A172 (cell line): Measurements from ENCODE around the gene DOCK3. TPM values are rescaled to one million over a fixed set of nuclear protein-coding genes. Genes with fewer than 3 reads are reported as not detected.
"Not testable (repeated sequence)": the region's sequence is repeated elsewhere in the genome, so short reads cannot be mapped to it uniquely, and the experiment has no call there.

Source experiments
- DNase-seq: peaks from one replicate; pipeline ENCODE4 v3.0.0-alpha.2; 2015; ENCODE audit warnings: low spot score
- total RNA-seq: library from RNA; depleted of rRNA; stranded (reverse); fragments of >200 nt; shearing (Covaris generic); gene quantifications from 2 replicates; pipeline ENCODE4 v1.2.3, GENCODE V29; 2014

DOCK3 gene
- total RNA-seq, 1 experiment from 2014 or later = 1.4 TPM

DNA sequence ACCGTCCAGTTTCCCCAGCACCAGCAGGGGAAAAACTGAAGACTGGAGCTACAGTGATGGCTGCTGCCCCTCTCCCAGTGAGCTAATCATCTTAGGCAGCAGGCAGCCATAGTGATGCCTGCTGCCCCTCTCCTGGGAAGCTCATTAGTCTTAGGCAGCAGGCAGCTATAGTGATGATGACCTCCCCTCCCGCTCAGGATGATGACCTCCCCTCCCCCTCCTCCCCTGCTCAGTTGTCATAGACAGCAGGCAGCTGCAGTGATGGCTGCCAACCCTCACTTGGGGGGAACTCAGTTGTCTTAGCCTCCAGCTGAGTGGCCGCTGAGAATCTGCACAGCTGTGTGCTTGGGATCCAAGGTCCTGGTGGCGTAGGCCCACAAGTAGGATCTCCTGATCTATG is 629.5 kb downstream of the DOCK3 start:
- no peak for DNase-seq

DNA sequence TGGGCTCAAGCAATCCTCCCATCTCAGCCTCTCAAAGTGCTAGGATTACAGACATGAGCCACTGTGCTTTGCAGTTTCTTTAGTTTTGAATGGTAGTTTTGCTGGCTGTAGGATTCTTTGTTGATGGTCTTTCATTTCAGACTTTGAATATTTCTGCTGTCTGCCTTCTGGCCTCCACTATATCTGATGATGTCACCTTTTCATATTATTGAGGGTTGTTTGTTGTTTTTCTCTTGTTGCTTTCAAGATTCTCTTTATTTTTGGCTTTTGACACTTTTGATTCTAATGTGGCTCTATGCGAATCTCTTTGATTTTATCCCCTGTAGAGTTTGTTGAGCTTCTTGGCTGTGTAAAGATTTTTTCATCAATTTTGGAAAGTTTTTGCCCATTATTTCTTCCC is 631.4 kb downstream of the DOCK3 start:
- no peak for DNase-seq

DNA sequence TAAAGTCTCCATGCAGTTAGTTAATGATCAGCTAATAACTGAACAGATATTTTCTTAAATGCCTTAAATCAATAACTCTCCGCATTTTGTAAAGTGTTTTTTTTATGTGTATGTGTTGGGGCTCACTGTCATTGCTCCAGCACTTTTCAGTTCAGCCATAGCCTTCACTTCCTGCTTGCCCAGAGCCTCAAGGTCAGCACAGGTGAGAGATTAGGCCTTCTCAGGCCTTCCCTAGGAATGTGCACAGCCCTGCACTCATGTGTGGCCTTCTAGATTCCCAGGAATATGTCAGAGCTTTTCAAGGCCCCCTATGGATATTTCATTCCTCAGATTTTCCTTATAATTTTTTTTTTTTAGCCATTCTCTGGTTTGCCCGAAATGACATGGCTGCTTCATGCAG is 632.7 kb downstream of the DOCK3 start:
- DNase-seq = no peak

DNA sequence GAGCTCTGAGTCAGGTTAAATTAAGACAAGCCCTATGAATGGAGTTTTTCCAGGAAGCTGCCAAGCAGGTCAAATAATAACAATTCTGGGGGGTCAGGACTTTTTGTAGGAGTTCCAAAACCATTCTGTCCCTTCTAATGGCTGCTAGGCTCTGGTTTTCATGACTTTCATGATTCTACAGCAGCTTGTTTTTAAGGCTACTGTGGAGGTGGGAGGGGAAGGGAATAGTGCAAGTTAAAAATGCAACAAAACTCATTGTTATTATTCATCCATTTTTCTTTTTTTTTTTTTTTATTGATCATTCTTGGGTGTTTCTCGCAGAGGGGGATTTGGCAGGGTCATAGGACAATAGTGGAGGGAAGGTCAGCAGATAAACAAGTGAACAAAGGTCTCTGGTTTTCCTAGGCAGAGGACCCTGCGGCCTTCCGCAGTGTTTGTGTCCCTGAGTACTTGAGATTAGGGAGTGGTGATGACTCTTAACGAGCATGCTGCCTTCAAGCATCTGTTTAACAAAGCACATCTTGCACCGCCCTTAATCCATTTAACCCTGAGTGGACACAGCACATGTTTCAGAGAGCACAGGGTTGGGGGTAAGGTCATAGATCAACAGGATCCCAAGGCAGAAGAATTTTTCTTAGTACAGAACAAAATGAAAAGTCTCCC is 633.3 kb downstream of the DOCK3 start:
- DNase-seq = not testable (repeated sequence)

DNA sequence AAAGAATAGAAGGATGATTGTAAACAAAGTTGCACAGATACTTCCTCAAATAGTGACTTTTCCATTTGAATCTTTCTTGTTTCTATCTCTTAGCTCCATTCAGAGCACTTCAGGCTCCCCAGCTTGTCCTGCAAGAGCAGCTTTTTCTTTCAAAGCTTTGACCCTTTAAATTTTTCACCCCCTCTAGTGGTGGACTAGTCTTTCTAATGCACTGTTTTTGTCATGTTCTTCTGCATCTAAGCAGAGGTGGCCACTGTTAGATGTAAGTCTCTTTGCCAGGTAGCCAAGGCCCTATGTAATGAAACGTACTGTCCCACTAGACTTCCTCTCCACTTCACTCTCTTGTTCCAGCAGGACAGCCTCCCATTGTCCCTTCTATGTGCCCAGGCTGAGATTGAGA is 636.3 kb downstream of the DOCK3 start:
- DNase-seq = peak; percentile 8

DNA sequence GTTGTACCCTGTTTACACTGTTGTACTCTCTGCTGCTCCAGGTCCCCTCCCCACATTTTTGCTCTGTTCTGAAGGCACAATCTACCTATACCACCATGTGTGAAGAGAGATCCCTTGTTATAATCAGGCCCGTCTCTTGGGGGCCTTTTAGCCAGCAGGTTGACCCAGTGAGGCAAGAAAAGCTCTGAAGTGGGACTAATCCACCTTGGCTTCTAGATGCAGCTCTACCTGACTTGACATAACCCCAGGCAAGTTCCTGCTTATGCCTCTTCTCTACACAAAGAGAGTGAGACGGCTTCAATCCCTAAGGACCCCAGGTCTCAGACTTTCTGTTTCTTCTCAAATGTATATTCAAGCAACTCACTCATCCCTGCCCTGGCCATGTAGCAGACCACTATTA is 653.5 kb downstream of the DOCK3 start:
- DNase-seq = no peak

DNA sequence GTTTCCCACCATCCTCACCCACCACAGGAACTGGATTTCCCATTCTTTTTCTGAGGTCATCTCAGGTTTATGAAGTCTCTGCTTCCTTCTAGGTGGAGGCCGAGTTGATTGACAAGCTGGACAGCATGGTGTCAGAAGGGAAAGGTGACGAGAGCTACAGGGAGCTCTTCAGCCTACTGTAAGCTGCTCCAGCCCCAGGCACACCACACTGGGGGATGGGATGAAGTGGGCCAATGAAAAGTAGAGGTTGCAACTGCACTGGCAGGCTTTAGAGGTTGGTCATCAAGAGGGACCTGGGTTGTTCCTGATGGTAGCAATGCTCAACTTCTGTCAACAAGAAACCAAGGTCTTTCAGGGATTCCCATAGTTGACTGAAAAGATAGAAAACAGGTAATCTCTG is 655.3 kb downstream of the DOCK3 start:
- DNase-seq = no peak

DNA sequence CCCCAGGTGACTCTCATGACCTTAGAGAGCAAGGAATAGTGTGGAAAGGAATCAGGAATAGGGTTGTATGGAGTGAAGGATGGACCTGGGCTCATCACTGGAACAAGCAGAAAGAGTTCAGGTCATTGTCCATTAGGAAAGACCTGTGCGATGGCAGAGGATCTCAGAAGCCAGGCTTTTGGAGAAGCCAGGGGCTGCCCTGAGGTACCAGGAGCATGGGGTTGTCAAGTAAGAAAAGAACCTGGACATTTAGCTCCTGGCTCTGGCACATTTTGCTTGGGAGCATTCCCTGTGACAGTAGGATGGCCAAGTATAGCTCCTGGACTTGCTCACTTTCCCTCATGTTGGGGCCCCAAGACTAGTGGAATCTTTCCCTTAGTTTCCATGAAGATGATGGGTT is 657.4 kb downstream of the DOCK3 start:
- DNase-seq = no peak

DNA sequence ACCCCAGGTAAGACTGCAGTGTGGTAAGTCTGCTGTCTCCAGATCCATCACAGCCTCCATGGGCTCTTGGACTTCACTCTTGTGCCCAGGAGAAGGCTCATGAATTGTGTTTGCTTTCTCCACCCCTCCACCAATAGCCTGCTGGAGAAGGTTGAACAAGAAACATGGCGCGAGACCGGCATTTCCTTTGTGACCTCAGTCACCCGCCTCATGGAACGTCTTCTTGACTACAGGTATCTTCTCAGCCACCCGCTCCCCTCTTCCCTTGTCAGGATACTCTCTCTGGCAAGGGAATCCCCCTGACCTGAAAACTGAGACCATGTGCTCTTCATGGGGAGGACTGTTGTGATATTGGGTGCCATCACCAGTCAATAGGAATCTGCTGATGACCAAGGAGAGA is 658.3 kb downstream of the DOCK3 start:
- no peak for DNase-seq

DNA sequence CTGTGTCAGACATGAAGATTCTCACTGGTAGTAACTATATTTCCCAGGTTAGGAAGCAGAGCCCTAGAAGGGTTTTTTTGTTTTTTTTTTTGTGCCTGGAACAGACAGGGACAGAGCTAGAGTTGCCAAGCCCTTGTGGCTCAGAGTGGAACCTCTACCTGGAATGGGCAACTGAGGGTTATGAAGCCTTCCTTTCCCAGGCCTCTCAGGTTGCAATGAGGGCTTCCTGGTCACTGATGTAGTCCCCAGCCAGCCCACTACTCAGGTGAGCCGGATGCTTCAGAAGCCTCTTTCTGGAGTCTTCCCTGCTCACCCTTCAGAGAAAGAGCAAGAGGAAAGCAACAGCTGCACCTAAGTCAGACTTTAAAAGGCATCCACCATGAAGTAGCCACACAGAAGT is 661.5 kb downstream of the DOCK3 start:
- DNase-seq = no peak

DNA sequence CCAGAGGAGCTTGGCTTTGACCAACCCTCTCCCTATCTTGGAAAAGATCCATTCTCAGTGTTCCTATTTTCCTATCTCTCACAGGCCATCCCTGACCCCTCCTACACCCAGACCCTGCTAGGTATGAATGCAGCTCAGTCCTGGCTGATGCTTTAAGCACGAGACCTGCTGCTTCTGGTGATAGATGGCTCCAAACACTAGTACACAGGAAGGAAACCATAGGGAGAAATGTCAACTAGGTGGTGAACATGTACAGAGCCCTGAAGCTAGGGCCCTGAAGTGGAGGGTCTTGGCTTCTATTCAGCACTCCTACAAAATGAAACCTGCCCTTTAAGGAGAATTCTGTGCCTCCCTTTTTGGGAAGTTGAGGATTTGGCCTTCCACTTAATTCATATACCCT is 662.9 kb downstream of the DOCK3 start:
- no peak for DNase-seq

DNA sequence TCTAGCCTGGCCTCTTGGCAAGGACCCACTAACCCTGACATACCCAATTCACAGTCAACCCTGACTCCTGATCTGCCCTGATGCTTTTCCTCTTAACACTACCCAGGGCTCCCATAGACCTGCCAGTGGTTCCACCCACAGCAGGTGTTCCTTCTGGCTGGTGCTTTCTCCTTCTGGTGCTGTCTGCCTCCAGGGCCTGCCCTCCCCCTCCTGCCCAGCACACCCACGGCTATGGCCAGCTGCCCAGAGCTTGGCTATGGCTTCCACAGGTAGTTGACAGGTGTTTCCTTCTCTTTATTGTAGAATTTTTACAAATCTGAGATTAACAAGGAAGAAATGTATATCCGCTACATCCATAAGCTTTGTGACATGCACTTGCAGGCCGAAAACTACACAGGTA is 663.9 kb downstream of the DOCK3 start:
- DNase-seq = no peak

DNA sequence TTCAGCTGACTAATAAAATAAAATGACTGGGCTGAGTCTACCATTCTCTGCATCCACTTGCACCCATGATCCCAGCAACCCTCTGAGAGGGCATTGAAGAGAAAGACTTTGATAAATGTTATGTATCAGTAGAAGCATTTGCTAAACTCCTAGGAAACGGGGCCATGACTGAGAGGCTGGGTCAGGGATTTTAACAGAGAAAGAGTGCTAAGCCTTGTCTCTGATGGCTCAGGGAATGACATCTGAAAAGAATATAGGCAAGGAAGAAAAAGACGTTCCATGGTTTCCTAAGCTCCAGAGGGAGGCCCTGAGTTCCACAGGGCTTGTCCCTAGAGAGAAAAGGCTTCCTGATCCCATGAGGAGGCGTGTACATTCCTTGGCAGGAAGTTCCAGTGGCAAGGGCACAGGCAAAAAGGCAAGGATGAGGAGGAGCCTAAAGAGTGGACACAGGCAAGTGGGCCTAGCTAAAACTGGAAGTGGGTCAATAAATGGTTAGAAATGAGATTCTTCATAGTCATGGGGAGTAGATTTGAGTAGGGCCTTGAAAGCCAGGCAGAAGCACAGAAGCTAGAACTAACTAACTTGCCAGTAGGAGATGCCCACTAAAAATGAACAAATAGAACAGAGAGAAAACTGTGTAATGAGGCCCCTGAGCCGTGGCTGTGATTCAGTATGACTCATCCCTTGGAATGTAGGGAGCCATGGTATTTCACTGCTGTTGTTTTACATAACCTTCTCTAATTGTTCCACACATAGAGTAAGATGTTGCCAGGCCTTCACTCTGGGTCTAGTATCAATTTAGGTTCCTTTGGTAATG is 665.5 kb downstream of the DOCK3 start:
- DNase-seq = peak; percentile 93

DNA sequence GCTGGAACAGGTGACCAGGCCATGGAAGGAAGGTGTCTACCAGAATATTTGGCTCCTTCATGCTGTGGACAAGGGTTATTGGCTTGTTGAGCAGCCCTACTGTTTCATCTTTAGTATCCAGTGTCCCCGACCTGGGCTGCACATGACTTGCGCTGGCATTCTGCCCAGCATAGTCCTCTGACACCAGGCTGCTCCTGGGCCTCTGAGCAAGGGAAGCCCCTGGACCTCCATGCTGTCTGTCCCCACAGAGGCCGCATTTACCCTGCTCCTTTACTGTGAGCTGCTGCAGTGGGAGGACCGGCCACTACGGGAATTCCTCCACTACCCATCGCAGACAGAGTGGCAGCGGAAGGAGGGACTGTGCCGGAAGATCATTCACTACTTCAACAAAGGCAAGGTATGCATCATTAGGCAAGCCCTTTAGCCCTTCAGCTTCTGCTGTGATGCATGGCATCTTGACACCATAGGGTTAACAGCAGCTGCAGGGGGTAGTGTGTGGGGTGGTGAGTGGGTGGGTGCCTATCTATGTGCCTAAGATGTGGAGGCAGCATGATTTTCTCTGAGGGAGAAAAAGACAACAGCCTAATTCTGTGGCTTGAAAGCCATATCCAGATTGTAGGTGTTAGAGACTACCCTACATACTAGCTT is 666.4 kb downstream of the DOCK3 start:
- DNase-seq = no peak

DNA sequence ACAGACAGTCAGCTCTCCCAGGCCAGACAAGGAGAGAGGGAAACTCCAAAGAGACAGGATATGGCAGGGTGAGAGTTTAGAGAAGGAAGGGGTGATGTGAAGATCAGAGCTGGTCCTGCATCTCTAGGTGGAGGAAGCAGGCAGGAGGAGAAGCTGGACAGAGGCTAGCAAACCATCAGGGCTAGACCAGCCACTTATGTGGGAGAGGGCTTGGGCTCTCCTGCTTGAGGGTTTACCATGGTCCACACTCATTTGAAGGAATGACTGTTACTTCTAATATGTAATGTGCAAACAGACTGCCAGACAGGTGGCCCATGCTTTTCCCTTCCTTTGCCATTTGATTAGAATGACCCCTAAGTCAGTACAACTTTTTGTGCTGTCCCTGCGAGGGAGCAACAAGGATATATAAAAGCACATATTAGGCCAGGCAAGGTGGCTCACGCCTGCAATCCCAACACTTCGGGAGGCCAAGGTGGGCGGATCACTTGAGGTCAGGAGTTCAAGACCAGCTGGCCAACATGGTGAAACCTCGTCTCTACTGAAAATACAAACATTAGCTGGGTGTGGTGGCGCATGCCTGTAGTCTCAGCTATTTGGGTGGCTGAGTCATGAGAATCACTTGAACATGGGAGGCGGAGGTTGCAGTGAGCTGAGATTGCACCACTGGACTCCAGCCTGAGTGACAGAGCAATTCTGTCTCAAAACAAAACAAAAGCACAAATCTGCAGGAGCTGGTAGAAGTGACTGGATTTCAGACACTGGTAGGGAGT is 669.4 kb downstream of the DOCK3 start:
- DNase-seq = peak; percentile 77

DNA sequence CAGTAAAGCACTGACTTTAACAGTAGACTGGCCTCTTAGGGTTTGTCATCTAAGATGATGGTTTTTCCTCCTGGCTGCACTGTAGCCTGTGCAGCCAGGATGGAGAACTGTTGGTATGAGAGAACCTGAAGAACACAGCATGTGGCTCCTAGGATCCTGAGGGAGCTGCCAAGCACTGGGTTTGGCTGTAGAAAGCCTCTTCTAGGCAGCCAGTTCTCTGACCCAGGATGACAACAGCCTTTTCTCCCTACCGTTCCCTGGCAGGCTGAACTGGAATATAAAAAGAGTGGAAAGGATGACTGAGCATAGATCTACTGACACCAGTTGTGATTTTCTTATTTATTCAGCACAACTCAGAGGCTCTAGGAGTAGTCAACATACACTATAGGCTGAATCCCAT is 676.0 kb downstream of the DOCK3 start:
- no peak for DNase-seq

DNA sequence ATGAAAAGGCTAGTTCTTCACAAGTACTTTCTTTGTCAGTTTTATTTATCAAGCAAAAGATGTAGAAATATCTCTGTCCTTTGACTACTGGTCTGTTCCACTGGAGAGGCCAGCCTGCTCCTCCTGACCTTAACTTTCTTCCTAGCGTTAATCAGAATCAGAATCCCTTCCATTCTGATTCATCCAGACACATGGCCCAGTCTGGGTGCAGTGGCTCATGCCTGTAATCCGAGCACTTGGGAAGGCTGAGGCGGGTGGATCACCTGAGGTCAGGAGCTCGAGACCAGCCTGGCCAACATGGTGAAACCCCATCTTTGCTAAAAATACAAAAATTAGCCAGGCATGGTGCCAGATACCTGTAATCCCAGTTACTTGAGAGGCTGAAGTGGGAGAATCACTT is 678.4 kb downstream of the DOCK3 start:
- DNase-seq = no peak

DNA sequence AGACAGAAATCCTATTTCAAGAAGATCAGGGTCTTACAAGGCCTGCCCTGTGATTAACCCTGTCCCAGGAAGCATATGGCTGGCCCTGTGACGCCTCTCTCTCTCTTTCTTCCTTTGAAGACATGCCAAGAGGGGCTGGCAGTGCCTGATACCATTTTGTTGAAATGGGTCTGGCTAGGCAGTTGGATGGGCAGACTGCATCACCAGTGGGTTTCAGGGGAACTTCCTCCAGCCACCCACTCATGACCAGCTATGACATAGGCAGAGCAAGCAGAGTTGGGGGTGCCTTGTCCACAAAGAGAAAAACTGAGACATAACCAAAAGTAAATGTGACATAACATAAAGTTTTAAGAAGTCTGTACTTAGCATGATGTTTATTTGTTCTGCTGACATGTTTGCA is 679.0 kb downstream of the DOCK3 start:
- DNase-seq = no peak

DNA sequence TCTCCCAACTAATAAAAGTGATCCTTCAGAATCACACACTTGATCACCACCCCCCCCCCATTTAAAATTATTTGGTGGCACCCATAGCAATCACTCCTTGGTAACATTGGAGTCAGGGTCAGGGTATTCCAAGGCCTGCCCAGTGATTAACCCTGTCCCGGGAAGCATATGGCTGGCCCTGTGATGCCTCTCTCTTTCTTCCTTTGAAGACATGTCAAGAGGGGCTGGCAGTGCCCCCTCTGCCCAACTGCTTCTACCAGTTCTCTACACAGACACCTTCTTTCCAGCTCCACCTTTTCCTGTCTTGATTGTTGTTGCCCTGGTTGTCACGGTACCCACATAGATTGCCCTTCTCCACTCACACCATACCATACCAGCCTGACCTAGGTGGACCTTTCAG is 679.4 kb downstream of the DOCK3 start:
- DNase-seq = no peak

DNA sequence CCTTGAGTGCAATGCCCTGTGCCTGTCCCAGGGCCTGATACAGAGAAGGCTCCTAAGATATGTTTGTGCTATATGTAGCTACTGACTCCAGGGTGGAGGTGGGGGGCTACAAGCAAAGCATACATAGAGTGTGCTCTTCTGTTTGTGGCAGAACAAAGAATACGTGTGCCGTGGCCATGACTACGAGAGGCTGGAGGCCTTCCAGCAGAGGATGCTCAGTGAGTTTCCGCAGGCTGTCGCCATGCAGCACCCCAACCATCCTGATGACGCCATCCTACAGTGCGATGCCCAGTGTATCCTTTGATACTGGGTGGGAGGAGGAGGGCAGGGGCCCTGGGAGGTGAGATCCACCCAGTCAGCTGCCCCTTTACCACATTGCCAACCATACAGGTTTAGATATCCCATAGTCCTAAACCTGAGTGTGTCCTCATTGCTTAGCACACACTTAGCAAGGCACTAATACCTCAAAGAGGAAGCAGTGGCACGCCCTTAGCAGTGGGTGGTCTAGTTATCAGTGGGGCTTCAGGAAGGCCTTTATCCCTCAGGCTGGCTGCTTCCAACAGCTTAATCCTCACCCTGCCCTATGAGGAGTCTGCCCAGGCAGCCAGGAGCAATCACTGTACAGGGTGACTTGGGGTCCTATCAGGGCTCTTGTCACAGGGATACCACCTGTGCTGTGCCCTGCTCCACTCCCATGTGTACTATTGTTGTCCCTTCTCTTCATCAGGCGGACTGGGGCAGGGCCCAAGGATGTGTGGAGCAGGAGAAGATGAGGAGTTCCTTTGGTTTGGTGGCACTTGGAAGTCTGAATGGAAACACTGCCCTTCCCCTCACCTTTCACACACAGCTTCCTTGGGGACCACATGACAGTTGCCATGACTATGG is 680.2 kb downstream of the DOCK3 start:
- DNase-seq = no peak

DNA sequence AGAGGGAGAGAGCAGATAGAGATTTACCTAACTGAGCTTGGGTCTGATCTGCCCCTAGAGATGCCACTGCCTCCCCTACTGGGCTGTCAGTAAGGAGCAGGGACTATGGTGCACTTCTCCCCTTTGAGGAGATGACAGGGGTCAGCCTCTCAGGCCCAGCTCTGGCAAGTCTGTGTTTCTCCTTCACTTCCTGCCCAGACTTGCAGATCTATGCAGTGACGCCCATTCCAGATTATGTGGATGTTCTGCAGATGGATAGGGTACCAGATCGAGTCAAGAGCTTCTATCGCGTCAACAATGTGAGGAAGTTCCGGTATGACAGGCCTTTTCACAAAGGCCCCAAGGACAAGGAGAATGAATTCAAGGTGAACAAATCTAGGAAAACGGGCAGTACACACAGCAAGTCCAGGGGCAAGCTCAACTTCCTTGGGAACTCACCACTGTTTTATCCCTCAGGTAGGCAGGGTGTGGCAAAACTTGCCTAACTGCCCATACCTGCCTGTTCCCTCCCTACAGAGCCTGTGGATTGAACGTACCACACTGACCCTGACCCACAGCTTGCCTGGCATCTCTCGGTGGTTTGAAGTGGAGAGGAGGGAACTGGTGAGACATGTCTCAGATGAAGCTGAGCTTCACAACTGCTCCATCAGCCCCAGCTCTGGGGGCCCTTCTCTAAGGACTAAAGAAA is 681.3 kb downstream of the DOCK3 start:
- no peak for DNase-seq
